T-helper 1 cell treated with Interleukin-12 subunit alpha and Interleukin-12 subunit beta and Interleukin-4 antibody, amounts not matched to agents 30 μg/mL and 1 μg/mL, for 36 hours (primary cell): ENCODE data around the gene CTNNB1.

Source experiments
- H3K27ac Mint-ChIP-seq: one replicate; pipeline ENCODE4 v1.8.0; 2021; ENCODE audit warnings: mild to moderate bottlenecking, mixed read lengths
- H3K27me3 Mint-ChIP-seq: one replicate; pipeline ENCODE4 v1.8.0; 2021; ENCODE audit warnings: low read depth, mixed read lengths
- H3K36me3 Mint-ChIP-seq: one replicate; pipeline ENCODE4 v1.8.0; 2021; ENCODE audit warnings: low read depth, mixed read lengths
- H3K4me1 Mint-ChIP-seq: one replicate; pipeline ENCODE4 v1.8.0; 2021; ENCODE audit warnings: low read depth, mixed read lengths
- H3K4me3 Mint-ChIP-seq: one replicate; pipeline ENCODE4 v1.8.0; 2021; ENCODE audit warnings: mild to moderate bottlenecking, moderate library complexity, mixed read lengths
- H3K9me3 Mint-ChIP-seq: one replicate; pipeline ENCODE4 v1.8.0; 2021; ENCODE audit warnings: mixed read lengths

Gene CTNNB1

DNA sequence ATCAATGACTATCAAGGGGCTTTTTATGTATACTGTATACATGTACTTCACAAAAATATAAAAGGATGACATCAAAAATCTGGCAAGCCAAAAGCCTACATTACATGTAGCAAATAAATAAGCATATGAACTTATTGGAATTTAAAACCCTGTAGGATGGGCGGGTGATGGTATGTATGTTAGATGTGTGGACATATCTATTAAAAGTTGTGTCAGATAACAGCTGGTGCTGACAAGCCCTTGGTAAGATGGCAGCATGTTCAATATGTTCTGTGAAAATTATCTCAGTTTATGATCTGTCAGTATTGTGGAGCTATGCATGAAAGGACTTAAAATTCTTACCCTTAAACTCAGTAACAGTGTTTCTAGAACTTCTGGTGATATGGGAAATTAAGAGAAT, 20.1 kb downstream of the CTNNB1 start:
- Mint-ChIP-seq H3K4me3 (no peak overlapping the region), H3K27ac (no peak overlapping the region), H3K9me3 (no peaks in the 10 kb centered on the region), H3K4me1 (peaks cover 39% of the 10 kb centered on the region), H3K36me3 (peaks cover 9% of the 10 kb centered on the region), H3K27me3 (no peaks in the 10 kb centered on the region)

DNA sequence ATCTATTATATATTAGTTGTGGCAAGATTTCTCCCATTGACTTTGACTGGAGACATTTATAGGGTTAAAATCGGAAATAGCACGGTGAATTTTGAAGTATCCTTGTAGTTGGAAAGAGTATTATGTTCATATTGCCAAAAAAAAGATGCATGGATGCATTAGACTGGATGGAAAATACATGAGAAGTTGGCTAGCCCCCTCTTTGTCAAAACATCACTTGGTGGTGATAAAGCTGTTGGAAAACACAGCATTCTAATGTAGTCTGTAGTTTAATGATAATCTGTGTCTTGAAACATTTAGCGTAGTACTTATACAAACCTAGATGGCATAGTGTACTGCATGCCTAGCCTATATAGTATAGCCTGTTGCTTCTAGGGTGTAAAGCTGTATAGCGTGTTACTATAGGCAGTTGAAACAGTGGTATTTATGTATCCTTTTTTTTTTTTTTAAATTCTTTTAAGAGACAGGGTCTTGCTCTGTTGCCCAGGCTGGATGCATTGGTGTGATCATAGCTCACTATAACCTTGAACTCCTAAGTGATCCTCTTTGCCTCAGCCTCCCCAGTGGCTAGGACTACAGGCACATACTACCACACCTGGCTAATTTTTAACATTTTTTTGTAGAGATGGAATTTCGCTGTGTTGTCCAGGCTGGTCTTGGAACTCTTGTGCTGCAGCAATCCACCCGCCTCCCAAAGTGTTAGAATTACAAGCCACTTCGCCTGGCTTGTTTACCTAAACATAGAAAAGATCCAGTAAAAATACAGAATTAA, 21.8 kb downstream of the CTNNB1 start:
- Mint-ChIP-seq H3K27ac (no peak overlapping the region), H3K4me3 (no peak overlapping the region), H3K4me1 (peaks cover 33% of the 10 kb centered on the region), H3K27me3 (no peaks in the 10 kb centered on the region), H3K36me3 (peaks cover 21% of the 10 kb centered on the region), H3K9me3 (no peaks in the 10 kb centered on the region)

DNA sequence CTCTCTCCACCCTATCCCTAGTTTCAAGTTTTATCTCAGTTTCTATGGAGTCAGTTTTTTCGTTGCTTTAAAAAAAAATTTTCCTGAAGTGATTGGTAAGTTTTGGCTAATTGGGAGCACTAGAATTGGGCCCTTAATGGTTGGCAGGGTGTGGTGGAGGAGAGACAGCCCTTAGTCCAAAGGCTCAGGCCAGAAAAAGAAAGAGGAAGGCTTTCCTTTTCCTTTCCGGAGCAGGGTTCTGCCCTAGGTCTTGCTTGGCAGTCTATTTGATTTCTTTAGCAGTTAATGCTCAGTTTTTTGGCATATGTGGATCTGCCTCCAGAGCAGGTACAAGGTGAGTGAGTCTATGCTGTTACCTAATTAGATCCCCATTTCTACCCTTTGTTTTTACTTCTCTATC, 22.7 kb downstream of the CTNNB1 start:
- Mint-ChIP-seq H3K36me3 (peaks cover 30% of the 10 kb centered on the region), H3K9me3 (no peaks in the 10 kb centered on the region), H3K4me3 (no peak overlapping the region), H3K27ac (no peak overlapping the region), H3K27me3 (no peaks in the 10 kb centered on the region), H3K4me1 (peaks cover 30% of the 10 kb centered on the region)

DNA sequence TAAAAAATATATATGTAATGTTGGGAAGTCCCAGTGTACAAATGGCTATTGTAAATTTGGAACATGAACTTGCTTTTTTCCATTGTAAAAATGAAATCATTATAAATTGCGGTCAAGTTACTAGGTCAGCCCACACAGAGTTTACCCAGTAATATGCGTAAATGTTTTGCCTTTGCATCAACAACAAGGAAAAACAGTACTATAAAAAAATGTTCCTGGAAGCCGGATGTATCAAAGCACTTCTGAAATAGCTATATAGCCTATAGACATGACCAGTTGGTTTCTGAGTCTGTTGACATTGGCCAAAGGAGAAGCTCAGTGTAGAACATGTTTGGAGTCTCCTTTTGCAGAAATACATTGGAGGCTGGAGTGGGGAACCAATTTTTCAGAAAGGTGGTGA, 23.2 kb downstream of the CTNNB1 start:
- H3K27ac Mint-ChIP-seq = no peak overlapping the region
- no peaks in the 10 kb centered on the region for H3K9me3 Mint-ChIP-seq
- H3K27me3 Mint-ChIP-seq = no peaks in the 10 kb centered on the region
- H3K4me1 Mint-ChIP-seq = peaks cover 28% of the 10 kb centered on the region
- H3K36me3 Mint-ChIP-seq = peaks cover 32% of the 10 kb centered on the region
- no peak overlapping the region for H3K4me3 Mint-ChIP-seq

DNA sequence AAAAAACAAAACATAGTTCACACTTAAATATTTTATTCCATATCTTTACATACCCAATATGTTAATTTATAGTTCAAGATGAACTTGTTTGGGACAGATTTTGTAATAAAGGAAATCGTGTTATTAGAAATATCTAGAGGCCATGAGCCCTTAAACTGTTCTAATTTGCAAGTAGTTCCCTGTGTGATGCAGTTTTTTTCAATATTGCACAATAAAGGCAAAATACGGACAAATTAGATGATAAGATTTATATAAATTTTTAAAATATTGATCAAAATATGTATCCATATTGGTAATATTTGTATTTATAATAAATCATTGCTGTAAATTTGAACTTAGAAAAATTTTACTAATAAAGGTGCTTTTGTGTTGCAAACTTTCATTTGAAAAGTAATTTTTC, 23.8 kb downstream of the CTNNB1 start:
- H3K36me3 Mint-ChIP-seq = peaks cover 38% of the 10 kb centered on the region
- H3K4me1 Mint-ChIP-seq = peaks cover 25% of the 10 kb centered on the region
- no peaks in the 10 kb centered on the region for H3K27me3 Mint-ChIP-seq
- no peaks in the 10 kb centered on the region for H3K9me3 Mint-ChIP-seq
- H3K27ac Mint-ChIP-seq = no peak overlapping the region
- H3K4me3 Mint-ChIP-seq = no peak overlapping the region

DNA sequence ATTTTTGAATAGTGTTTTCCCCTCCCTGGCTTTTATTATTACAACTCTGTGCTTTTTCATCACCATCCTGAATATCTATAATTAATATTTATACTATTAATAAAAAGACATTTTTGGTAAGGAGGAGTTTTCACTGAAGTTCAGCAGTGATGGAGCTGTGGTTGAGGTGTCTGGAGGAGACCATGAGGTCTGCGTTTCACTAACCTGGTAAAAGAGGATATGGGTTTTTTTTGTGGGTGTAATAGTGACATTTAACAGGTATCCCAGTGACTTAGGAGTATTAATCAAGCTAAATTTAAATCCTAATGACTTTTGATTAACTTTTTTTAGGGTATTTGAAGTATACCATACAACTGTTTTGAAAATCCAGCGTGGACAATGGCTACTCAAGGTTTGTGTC, 24.4 kb downstream of the CTNNB1 start:
- Mint-ChIP-seq H3K4me3 (no peak overlapping the region), H3K27ac (no peak overlapping the region), H3K9me3 (no peaks in the 10 kb centered on the region), H3K4me1 (peaks cover 25% of the 10 kb centered on the region), H3K27me3 (no peaks in the 10 kb centered on the region), H3K36me3 (peaks cover 43% of the 10 kb centered on the region)

DNA sequence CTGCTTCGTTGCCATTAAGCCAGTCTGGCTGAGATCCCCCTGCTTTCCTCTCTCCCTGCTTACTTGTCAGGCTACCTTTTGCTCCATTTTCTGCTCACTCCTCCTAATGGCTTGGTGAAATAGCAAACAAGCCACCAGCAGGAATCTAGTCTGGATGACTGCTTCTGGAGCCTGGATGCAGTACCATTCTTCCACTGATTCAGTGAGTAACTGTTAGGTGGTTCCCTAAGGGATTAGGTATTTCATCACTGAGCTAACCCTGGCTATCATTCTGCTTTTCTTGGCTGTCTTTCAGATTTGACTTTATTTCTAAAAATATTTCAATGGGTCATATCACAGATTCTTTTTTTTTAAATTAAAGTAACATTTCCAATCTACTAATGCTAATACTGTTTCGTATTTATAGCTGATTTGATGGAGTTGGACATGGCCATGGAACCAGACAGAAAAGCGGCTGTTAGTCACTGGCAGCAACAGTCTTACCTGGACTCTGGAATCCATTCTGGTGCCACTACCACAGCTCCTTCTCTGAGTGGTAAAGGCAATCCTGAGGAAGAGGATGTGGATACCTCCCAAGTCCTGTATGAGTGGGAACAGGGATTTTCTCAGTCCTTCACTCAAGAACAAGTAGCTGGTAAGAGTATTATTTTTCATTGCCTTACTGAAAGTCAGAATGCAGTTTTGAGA, 25.0 kb downstream of the CTNNB1 start:
- H3K27me3 Mint-ChIP-seq = no peaks in the 10 kb centered on the region
- H3K9me3 Mint-ChIP-seq = no peaks in the 10 kb centered on the region
- H3K4me3 Mint-ChIP-seq = no peak overlapping the region
- peaks cover 45% of the 10 kb centered on the region for H3K36me3 Mint-ChIP-seq
- H3K4me1 Mint-ChIP-seq = peaks cover 26% of the 10 kb centered on the region
- H3K27ac Mint-ChIP-seq = no peak overlapping the region

DNA sequence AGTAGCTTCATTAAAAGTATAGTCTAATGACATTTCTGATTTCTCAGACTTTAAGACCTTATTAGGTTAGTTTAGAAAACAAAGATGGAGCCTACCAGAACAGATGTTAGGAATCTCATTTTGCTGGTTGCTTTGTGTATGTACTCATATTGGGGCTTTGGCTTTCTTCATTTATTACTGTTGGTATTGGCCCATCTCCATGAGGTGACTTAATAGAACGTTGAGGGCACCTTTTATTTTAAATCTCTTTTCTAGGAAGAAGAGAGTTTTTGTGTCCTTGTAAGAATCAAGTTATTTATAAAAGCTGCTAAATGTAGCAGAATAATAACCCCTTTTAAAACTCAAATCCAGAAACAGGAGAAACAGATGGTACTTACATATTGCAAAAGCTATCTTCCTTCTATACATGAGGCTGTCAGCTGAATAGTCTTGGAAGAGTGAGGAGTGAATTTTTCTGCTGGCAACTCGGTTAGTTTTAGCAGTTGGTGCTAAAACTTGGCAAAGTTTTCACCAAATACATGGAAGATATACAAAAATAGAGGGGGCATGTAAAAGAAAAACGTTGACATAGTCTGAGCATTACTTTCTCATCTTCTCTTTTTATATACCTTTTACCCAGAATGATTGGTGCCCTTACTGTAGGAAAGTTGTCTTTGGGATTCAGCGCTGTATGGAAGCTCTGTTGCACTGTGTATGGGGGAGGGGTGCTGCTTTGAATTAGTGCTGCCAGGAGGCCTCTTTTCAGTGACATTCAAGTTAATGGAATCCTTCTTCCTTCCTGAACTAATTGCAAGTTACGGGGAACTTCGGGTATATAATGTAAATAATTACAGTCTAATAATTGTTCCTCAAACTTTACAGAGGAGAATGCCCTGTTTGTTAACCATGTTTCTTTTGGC, 35.8 kb downstream of the CTNNB1 start:
- Mint-ChIP-seq H3K9me3 (no peaks in the 10 kb centered on the region), H3K27ac (no peak overlapping the region), H3K36me3 (peaks cover 68% of the 10 kb centered on the region), H3K4me1 (peaks cover 7% of the 10 kb centered on the region), H3K27me3 (no peaks in the 10 kb centered on the region), H3K4me3 (no peak overlapping the region)

DNA sequence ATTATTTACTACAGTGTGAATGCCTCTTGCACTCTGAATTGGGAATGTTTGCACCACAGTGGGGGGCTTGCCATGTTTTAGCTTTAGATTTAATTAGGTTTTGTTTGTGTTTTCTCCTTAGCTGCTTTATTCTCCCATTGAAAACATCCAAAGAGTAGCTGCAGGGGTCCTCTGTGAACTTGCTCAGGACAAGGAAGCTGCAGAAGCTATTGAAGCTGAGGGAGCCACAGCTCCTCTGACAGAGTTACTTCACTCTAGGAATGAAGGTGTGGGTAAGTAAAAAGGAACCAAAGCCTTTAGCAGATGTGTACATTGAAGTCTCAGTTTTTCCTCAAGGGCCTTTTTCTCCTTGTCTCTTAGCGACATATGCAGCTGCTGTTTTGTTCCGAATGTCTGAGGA, 36.9 kb downstream of the CTNNB1 start:
- Mint-ChIP-seq H3K36me3 (peaks cover 65% of the 10 kb centered on the region), H3K27me3 (no peaks in the 10 kb centered on the region), H3K4me3 (no peak overlapping the region), H3K4me1 (peaks cover 6% of the 10 kb centered on the region), H3K27ac (no peak overlapping the region), H3K9me3 (no peaks in the 10 kb centered on the region)

DNA sequence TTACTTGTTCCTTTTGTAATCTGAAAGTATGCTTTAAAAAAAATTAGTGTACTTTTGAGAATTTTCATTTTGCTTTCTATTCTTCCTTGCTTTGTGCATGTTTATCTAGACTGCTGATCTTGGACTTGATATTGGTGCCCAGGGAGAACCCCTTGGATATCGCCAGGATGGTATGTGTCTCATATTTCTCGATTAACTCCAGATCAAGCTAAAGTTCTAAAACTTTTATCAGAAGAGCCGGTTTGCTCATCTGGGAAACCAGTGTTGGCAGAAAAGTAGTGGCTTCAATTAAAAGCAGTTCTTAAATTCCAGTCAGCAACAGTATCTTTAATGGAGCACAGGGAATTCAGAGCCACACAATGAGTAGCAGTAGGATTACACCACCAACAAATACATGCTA, 38.6 kb downstream of the CTNNB1 start:
- H3K27ac Mint-ChIP-seq = no peak overlapping the region
- peaks cover 60% of the 10 kb centered on the region for H3K36me3 Mint-ChIP-seq
- no peak overlapping the region for H3K4me3 Mint-ChIP-seq
- no peaks in the 10 kb centered on the region for H3K9me3 Mint-ChIP-seq
- H3K27me3 Mint-ChIP-seq = no peaks in the 10 kb centered on the region
- H3K4me1 Mint-ChIP-seq = peaks cover under 1% of the 10 kb centered on the region

DNA sequence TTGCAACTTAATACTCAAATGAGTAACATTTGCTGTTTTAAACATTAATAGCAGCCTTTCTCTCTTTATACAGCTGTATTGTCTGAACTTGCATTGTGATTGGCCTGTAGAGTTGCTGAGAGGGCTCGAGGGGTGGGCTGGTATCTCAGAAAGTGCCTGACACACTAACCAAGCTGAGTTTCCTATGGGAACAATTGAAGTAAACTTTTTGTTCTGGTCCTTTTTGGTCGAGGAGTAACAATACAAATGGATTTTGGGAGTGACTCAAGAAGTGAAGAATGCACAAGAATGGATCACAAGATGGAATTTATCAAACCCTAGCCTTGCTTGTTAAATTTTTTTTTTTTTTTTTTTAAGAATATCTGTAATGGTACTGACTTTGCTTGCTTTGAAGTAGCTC, 40.3 kb downstream of the CTNNB1 start:
- H3K36me3 Mint-ChIP-seq = peaks cover 44% of the 10 kb centered on the region
- H3K9me3 Mint-ChIP-seq = no peaks in the 10 kb centered on the region

DNA sequence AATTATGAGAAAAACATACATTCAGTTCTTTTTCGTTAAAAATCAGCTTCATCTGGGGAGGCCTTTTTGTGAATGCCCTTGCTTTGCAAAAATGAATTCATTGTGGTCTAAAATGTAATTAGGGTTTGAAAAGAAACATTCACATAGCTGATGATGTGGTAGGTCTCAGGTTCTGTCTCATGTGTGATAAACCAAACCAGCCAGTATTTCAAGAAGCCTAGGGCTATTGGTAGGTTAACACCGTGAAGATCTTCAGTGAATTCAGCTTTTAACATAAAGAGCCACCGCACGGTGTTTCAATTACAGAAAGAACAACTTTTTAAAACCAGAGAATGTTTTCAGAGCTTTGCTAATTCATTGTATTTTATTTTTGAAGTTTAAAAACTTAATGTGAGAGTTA, 41.9 kb downstream of the CTNNB1 start:
- Mint-ChIP-seq H3K27me3 (no peaks in the 10 kb centered on the region), H3K9me3 (no peaks in the 10 kb centered on the region), H3K4me1 (no peaks in the 10 kb centered on the region), H3K36me3 (peaks cover 31% of the 10 kb centered on the region), H3K27ac (no peak overlapping the region), H3K4me3 (no peak overlapping the region)

More for the DNA sequence above, 40.3 kb downstream of the CTNNB1 start:
- no peak overlapping the region for H3K4me3 Mint-ChIP-seq
- no peaks in the 10 kb centered on the region for H3K27me3 Mint-ChIP-seq
- no peaks in the 10 kb centered on the region for H3K4me1 Mint-ChIP-seq
- no peak overlapping the region for H3K27ac Mint-ChIP-seq

DNA sequence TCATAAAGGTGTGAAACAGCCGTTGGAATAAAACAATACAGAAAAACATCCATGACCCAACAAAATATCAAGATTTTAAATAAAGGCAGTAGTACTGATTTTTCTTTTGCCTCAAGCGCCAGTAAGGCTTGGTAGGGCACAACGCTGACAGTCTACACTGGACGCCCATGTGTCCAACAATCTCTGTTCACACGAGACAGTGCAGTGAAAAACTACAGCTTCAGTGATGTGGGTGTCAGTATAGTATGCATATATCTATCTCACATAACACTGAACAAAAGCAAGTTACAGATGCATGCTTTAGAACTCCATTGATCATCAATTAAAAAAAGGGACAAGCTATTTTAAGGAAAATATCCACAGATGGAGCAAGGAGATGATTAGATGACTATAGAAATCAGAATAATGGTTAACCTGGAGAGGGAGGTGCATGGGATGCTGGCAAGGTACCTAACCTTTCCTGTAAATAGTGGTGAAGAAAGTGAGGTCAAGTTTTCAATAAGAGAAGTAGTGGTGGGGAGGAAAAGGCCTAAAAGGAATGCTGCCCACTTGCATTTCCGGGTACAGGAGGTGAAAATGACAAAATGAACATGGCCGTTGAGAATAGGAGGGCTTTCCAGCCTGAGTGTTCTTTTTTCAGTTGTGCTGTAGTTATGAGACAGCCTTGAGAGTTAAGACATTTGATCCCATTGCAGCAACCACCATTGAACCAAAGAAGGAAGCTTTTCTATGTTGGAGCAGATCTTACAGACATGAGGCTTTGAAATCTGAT, 42.7 kb downstream of the CTNNB1 start:
- H3K36me3 Mint-ChIP-seq = peaks cover 29% of the 10 kb centered on the region
- no peak overlapping the region for H3K4me3 Mint-ChIP-seq
- H3K27me3 Mint-ChIP-seq = no peaks in the 10 kb centered on the region
- H3K9me3 Mint-ChIP-seq = no peaks in the 10 kb centered on the region
- no peak overlapping the region for H3K27ac Mint-ChIP-seq
- H3K4me1 Mint-ChIP-seq = no peaks in the 10 kb centered on the region

DNA sequence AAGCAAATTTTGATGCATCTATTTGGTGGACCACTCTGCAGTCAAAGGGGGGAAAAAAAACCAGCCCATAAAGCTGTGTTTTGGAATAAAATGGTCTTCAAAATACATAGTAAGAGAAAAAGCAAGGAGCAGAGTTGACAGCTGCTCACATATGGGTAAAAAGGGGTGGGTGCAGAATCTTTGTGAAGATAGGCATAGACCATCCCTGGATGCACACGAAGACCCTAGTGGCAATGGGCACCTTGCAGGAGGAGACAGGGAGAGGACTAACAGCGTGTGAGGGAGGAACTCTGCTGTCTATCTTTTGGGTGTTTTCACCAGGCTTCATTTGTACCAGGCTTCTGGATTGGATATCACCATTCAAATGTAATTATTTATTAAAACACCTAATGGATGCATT, 43.9 kb downstream of the CTNNB1 start:
- H3K27me3 Mint-ChIP-seq = no peaks in the 10 kb centered on the region
- H3K36me3 Mint-ChIP-seq = peaks cover 20% of the 10 kb centered on the region
- H3K9me3 Mint-ChIP-seq = no peaks in the 10 kb centered on the region
- H3K27ac Mint-ChIP-seq = no peak overlapping the region
- no peak overlapping the region for H3K4me3 Mint-ChIP-seq
- H3K4me1 Mint-ChIP-seq = no peaks in the 10 kb centered on the region
